Dermis blood vessel endothelial cell (primary cell): ENCODE data around the gene NCAPG2. TPM values are rescaled to one million over a fixed set of nuclear protein-coding genes. Genes with fewer than 3 reads are reported as not detected.
A peak's percentile ranks its signal among the peaks of the same experiment; 100 is the strongest.

Experiments used
- DNase-seq: peaks from one replicate; pipeline ENCODE4 v3.0.0; 2010
- total RNA-seq: library from RNA; depleted of rRNA; stranded (reverse); fragments of >200 nt; gene quantifications from 2 replicates; pipeline ENCODE4 v1.2.3, GENCODE V29; 2014

Gene NCAPG2
- total RNA-seq, 1 donor from 2014 or later: 12.4 TPM

DNA sequence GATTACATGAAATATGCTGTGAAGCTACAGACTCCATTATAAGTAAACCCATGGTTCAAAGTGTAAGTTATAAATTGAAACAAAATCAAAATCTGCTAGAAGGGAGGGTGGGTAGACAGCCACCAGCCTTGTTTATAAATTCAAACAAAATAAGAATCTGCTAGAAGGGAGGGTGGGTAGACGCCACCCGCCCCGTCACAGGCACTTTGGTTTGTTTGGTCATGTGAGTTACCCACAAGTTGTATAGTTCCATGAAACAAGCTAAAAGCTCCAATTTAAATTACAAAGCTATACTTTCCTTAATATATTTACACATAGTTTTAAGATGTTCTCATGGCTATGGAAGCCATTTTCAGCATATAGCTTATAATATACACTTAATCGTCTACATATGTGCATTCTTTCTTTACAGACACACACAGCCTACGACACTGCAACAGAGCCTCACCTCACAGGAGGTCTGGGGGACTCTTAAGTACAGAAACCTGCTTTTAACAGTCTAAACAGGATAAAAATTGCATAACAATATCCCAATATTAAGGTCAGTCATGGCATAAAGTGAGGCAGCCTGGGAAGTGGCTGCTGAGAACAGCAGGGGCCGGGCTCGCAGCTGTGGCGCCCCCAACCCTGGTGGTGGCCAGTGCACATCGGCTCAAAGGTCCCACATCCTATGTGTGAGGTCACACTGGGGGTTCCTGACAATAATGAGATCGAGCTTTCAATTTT is 28.1 kb upstream of the NCAPG2 start:
- no peak for DNase-seq

DNA sequence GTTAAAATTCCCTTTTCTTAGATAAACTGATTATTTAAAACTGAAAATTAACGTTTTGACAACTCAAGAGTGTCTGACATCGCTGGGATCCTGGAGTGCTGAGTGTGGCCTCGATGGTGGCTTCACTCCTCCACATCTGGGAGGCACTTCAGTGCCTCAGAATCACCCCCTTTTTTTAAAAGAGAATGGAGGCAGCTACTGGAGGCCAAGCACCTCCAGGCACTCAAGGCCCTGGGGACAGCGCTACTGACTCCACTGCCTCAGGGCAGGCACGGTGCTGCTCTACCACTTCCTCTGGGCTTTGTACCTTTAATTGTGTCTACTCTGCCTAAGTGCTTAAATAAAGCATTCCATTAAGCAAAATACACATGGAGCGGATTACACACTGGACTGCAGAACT is 27.2 kb upstream of the NCAPG2 start:
- DNase-seq: no peak

DNA sequence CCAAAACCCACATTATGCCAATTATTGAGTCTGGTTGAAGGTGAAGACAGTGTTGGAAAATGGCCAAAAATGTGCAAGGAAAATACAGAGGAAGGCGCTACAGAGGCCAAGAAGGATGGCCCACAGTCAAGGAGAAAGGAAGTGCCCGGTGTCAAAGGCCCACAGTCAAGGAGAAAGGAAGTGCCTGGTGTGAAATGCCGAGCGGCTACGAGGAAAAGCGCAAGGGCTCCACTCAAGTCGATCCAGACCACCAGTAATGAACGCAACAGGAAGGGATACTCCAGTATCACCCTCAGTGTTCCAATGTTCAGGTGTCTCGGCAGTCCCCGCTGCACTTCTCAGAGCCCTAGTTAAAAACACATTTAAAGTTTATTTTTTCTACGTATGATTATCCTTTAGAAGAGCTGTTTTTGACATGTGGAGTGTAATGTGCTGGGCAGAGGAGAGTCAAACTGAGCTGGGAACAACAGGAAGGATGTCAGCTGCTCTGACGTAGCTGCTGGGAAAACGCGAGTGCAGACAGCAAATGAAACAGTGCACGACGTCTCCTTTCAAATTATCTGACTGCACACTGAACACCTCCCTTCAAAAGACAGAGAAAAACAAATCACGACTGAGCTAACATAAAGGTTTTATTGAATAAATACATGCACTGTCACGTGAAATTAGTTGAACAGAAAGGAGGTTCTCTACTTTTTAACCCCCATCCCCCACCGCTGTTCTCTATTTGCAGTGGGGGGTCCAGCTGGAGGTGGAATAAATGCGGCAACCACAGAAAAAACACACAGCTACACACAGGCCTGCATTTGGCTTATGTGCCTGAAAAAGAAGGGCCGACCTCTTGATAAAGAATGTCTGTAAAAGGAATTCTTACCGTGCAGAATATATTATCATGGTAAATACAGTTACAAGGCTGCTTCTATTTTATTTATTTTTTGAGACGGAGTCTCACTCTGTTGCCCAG is 26.1 kb upstream of the NCAPG2 start:
- peak; percentile 62 for DNase-seq

GRCh38 chr7:158729646-158730382 is 25.2 kb upstream of the NCAPG2 start:
- no peak for DNase-seq

GRCh38 chr7:158728911-158729645 is 24.5 kb upstream of the NCAPG2 start:
- no peak for DNase-seq

DNA sequence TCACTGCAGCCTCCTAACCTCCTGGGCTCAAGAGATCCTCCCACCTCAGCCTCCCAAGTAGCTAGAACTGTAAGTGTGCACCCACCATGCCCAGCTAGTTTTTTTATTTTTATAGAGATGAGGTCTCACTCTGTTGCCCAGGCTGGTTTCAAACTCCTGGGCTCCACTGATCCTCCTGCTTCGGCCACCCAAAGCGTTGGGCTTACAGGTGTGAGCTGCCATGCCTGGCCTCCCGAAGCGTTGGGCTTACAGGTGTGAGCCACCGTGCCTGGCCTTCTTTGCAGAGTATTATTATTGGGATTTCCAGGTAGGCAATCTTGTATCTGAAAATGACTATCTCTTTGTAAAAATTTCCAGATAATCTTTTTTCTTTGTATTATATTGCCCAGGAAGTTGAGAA is 23.1 kb upstream of the NCAPG2 start:
- no peak for DNase-seq

DNA sequence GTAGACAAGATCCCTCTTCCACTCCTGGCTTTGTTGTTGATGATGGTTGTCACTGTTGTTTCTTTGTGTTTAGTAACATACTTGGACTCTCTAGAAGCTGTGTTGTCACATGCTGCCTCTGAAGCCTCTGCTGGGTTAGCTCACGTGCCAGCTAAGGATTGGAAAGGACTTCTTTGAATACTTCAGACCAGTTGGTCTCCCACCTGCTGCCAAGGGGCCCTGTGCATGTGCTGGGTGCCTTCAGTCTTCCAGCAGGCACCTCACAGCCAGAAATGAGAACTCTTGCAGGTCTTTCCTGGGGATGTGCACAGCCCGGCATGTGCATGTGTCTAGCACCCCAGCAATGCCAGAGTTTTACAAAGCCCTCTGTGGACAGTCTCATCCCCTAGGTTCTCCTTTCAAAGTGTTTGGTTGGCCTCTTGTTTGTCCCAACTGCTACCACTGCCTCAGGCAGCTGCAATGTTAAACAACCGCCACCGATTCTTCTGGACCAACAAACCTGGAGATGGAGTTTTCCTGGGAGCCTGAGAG is 21.7 kb upstream of the NCAPG2 start:
- no peak for DNase-seq

- DNase-seq: no peak
Observed at GRCh38 chr7:158725506-158725800, 20.8 kb upstream of the NCAPG2 start.

GRCh38 chr7:158724658-158725505 is 20.3 kb upstream of the NCAPG2 start:
- DNase-seq: no peak

DNA sequence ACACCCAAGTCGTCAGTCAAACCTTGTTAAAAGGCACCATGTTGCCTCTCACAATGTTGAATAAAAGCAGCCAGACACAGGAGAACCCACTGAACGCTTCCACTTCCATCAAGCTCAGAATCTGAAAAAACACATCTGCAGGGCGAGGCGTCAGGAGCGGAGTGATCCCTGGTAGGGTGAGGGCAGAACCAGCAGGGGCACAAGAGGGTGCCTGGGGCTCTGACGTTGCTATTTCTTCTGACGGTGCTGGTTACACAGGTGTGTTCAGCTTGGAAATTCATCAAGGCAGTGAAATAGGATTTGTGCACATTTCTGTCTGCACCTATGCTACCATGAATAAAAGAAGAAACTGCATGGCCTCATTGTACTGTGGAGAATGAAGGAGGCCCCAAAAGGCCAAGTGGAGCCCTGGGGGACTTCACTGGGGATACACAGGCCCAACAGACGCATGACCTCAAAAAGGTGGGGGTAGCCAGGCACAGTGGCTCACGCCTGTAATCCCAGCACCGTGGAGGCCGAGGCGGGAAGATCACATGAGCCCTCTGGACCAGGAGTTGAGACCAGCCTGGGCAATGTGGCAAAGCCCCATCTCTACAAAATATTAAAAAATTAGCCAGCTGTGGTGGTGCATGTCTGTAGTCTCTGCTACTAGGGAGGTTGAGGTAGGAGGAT is 19.2 kb upstream of the NCAPG2 start:
- no peak for DNase-seq

- no peak for DNase-seq
Observed at GRCh38 chr7:158723266-158723665, 18.7 kb upstream of the NCAPG2 start.

GRCh38 chr7:158722574-158723237 is 18.1 kb upstream of the NCAPG2 start:
- no peak for DNase-seq

DNA sequence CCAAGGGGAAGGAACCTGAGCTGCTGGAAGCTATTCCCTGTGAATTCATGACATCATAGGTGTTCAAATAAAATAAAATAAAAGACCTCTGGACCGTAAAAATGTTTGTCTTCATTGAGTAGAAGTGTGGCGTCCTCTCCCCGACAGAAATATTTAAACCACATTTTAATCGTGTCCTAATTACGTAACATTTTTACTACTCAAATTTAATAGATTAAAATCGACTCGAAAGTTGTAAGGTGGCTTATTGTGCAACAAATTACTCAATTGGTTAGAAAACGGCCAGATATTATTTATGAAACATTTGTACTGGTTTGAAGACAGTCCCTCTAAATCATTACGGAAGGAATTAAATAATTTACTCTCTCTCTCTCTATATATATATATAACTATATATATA is 15.5 kb upstream of the NCAPG2 start:
- no peak for DNase-seq

GRCh38 chr7:158716802-158717201 is 12.2 kb upstream of the NCAPG2 start:
- no peak for DNase-seq

GRCh38 chr7:158710651-158711102 is 6.1 kb upstream of the NCAPG2 start:
- no peak for DNase-seq

GRCh38 chr7:158707610-158708009 is 3.0 kb upstream of the NCAPG2 start:
- no peak for DNase-seq

- no peak for DNase-seq
Observed at GRCh38 chr7:158706710-158707590, 2.3 kb upstream of the NCAPG2 start.

DNA sequence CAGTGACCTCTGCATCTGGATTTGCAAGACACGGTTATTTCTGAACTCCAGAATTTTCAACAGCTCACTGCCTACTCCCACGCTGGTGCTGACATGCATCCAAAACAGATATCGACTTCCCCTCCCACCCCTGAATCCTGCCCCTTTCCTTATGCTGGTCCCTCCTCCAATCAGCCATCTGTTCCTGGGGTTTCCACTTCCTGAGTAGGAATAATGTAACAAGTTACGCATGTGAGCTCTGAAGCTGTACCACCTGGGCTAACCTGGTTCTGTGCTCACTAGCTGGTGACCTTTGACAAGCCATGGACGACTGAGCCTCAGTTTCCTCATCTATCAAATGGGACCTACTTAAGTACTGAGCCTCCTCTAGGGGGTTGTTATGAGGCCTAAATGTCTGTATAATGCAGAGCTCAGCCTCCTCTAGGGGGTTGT is 1.7 kb upstream of the NCAPG2 start:
- DNase-seq: no peak
